ENCODE data around the gene SLC7A11. TPM values are rescaled to one million over a fixed set of nuclear protein-coding genes. Genes with fewer than 3 reads are reported as not detected.
"Not testable (repeated sequence)": the region's sequence is repeated elsewhere in the genome, so short reads cannot be mapped to it uniquely, and the experiment has no call there.

The SLC7A11 gene
- total and polyA plus RNA-seq, 7 experiments from 2014 or later: 0.21 to 2.8 (median 0.54) TPM; not detected in 2

DNA sequence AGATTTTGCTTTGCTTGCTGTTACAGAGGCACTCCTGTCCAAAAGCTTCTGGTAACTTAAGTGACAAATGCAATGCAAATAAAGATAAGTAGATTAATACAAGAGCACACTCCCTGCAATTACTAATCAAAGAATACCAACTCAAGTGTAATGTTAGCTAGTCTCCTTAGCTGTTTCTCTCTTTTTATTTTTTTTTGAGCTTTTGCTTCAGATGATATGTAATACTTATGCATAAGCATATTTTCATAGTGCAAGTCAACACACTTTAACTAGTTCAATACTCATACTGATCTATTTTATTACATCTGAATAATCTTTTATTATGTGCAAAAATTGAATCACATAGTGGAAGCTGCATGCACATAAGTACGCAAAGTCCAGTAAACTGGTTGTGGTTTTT, 2.7 kb downstream of the SLC7A11 start:
- H3K4me1 ChIP-seq (ENCODE audit: control insufficient read depth in 2 of 2, insufficient read depth in 2 of 2, low read length in 2 of 2): peaks cover 0 to 3% of the 10 kb centered on the region in 2 donors
- Mint-ChIP-seq H3K4me1 (peaks cover 0 to 51% (median 21%) of the 10 kb centered on the region in 7 donors), H3K27me3 (no peaks in the 10 kb centered on the region), H3K27ac (no peak overlapping the region), H3K36me3 (peaks cover 0 to 2% (median 0%) of the 10 kb centered on the region in 5 donors), H3K9me3 (no peaks in the 10 kb centered on the region), H3K4me3 (peak overlapping the region in 1 of 10 donors; percentile 10)
- DNase-seq (no peak), ATAC-seq (no peak)
- intact Hi-C loops (cut with micrococcal nuclease): no loop called here
- no peak overlapping the region for H3K4me3 ChIP-seq (ENCODE audit: low read length)
- no peaks in the 10 kb centered on the region for H3K9me3 ChIP-seq (ENCODE audit: control insufficient read depth in 2 of 3, low read length in 3 of 3)
- H3K36me3 ChIP-seq (ENCODE audit: control insufficient read depth in 2 of 3, insufficient read depth in 3 of 3, low read length in 3 of 3): no peaks in the 10 kb centered on the region
- H3K27ac ChIP-seq (ENCODE audit: low read depth, low read length): no peak overlapping the region
- ChIA-PET CTCF (no interaction called here), POLR2A (no interaction called here)
- H3K27me3 ChIP-seq (ENCODE audit: control insufficient read depth in 2 of 2, insufficient read depth in 2 of 2, low read length in 2 of 2): no peaks in the 10 kb centered on the region

DNA sequence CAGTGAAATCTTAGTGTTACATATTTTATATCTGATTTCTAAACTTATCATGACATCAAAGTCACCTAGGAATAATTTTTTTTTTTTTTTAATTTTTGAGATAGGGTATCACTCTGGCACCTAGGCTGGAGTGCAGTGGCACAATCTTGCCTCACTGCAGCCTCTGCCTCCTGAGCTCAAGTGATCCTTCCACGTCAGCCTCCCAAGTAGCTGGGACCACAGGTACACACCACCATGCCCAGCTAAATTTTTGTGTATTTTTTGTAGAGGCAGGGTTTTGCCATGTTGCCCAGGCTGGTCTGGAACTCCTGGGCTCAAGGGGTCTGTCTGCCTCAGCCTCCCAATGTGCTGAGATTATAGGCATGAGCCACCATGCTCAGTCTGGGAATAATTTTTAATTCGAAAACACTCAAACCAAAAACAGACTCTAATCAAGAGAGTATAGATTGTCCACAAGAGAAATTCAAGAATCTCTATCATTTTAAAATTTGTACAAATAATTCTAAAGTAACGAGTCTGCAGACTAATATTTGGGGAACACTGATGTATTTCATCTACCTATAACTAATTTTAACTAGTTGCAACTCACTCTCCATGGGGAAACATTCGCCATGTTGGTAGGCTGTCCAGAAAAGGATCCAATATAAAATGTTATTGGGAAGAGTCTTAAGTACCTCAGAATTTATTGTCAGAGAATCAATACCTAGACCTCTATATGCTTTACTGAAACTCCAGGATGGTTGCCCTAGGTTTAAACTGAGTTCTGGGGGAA, 3.4 kb downstream of the SLC7A11 start:
- H3K36me3 ChIP-seq (ENCODE audit: control insufficient read depth in 2 of 3, insufficient read depth in 3 of 3, low read length in 3 of 3): no peaks in the 10 kb centered on the region
- Mint-ChIP-seq H3K27ac (no peak overlapping the region), H3K4me1 (peaks cover 0 to 51% (median 21%) of the 10 kb centered on the region in 7 donors)

DNA sequence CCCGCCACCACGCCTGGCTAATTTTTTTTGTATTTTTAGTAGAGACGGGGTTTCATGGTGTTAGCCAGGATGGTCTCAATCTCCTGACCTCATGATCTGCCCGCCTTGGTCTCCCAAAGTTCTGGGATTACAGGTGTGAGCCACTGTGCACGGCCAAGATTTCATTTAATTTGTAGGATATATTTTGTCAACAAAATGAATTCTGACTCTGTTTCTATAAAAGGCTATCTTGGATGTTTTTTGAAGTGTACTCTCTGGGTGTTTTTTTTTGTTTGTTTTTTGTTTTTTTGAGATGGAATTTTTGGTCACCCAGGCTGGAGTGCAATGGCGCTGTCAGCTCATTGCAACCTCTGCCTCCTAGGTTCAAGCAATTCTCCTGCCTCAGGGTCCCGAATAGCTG, 5.0 kb downstream of the SLC7A11 start:
- H3K9me3 ChIP-seq (ENCODE audit: control insufficient read depth in 2 of 3, low read length in 3 of 3); H3K27me3 ChIP-seq (ENCODE audit: control insufficient read depth in 2 of 2, insufficient read depth in 2 of 2, low read length in 2 of 2); H3K27me3 Mint-ChIP-seq; H3K4me1 ChIP-seq (ENCODE audit: control insufficient read depth in 2 of 2, insufficient read depth in 2 of 2, low read length in 2 of 2); H3K4me3 ChIP-seq (ENCODE audit: low read length); H3K36me3 ChIP-seq (ENCODE audit: control insufficient read depth in 2 of 3, insufficient read depth in 3 of 3, low read length in 3 of 3); H3K4me3 Mint-ChIP-seq; H3K36me3 Mint-ChIP-seq; DNase-seq; H3K27ac ChIP-seq (ENCODE audit: low read depth, low read length); intact Hi-C loops (cut with micrococcal nuclease); H3K27ac Mint-ChIP-seq; ATAC-seq; POLR2A ChIA-PET; CTCF ChIA-PET; H3K9me3 Mint-ChIP-seq: not testable (repeated sequence)
- H3K4me1 Mint-ChIP-seq: peaks cover 0 to 45% (median 15%) of the 10 kb centered on the region in 7 donors

More for the DNA sequence above, 3.4 kb downstream of the SLC7A11 start:
- intact Hi-C loops (cut with micrococcal nuclease): no loop called here
- CTCF ChIA-PET: no interaction called here
- DNase-seq (no peak), ATAC-seq (no peak)
- Histone ChIP-seq H3K27me3 (ENCODE audit: control insufficient read depth in 2 of 2, insufficient read depth in 2 of 2, low read length in 2 of 2) (no peaks in the 10 kb centered on the region), H3K9me3 (ENCODE audit: control insufficient read depth in 2 of 3, low read length in 3 of 3) (no peaks in the 10 kb centered on the region), H3K4me3 (ENCODE audit: low read length) (no peak overlapping the region), H3K4me1 (ENCODE audit: control insufficient read depth in 2 of 2, insufficient read depth in 2 of 2, low read length in 2 of 2) (peaks cover 0 to 3% of the 10 kb centered on the region in 2 donors), H3K27ac (ENCODE audit: low read depth, low read length) (no peak overlapping the region)
- POLR2A ChIA-PET: no interaction called here
- Mint-ChIP-seq H3K27me3 (no peaks in the 10 kb centered on the region), H3K4me3 (peak overlapping the region in 1 of 10 donors; percentile 14), H3K36me3 (peaks cover 0 to 4% (median 0%) of the 10 kb centered on the region in 5 donors), H3K9me3 (no peaks in the 10 kb centered on the region)

DNA sequence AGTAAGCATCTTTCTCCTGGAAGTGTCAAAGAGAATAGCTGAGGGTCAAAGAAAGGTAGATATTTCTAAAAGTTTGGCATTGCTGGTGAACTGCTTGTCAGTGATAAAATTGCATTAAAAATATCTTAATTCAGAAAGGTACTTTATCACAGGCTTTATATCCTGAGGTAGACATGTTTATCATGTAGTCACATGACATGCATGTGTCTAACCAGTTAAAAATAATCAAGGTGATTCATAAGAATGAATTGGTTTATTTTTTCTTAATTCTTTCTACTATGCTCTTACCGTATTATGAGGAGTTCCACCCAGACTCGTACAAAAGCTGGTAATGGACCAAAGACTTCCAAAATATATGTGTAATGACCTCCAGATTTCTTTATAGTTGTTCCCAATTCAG, 6.1 kb downstream of the SLC7A11 start:
- ChIA-PET CTCF (no interaction called here), POLR2A (no interaction called here)
- H3K4me1 ChIP-seq (ENCODE audit: control insufficient read depth in 2 of 2, insufficient read depth in 2 of 2, low read length in 2 of 2): no peaks in the 10 kb centered on the region
- H3K9me3 ChIP-seq (ENCODE audit: control insufficient read depth in 2 of 3, low read length in 3 of 3): no peaks in the 10 kb centered on the region
- Mint-ChIP-seq H3K9me3 (no peaks in the 10 kb centered on the region), H3K27me3 (no peaks in the 10 kb centered on the region), H3K27ac (peak overlapping the region in 1 of 9 donors; percentile 34), H3K4me3 (no peak overlapping the region), H3K36me3 (peaks cover 0 to 7% (median 0%) of the 10 kb centered on the region in 5 donors), H3K4me1 (peaks cover 0 to 34% (median 4%) of the 10 kb centered on the region in 7 donors)
- no peaks in the 10 kb centered on the region for H3K27me3 ChIP-seq (ENCODE audit: control insufficient read depth in 2 of 2, insufficient read depth in 2 of 2, low read length in 2 of 2)
- ATAC-seq (no peak), DNase-seq (no peak)
- H3K27ac ChIP-seq (ENCODE audit: low read depth, low read length): no peak overlapping the region
- H3K4me3 ChIP-seq (ENCODE audit: low read length): no peak overlapping the region
- intact Hi-C loops (cut with micrococcal nuclease): no loop called here
- no peaks in the 10 kb centered on the region for H3K36me3 ChIP-seq (ENCODE audit: control insufficient read depth in 2 of 3, insufficient read depth in 3 of 3, low read length in 3 of 3)

DNA sequence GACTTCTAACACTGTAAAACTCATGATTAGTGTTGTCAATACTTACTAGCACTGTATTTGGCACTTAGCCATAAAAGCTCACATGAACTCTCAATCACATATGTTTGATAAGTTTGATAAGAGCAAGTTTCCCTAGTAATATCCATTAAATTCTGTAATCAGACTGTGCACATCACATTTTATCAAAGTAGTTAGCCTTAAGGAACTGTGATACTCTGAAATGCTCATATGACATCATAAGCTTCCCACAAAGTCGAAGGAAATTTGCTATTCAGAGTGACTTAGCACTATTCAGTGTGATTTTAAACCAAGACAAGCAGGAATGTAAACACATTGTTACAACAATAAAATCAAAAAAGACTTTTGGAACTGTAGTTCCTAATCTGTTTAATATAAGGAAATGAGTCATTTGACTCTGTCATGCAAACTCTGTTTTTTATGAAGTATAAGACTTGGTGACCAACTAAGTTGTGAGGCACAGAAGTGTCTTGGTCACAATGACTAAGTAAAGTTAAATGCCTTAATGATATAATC, 6.7 kb downstream of the SLC7A11 start:
- CTCF ChIA-PET: no interaction called here
- POLR2A ChIA-PET: no interaction called here
- H3K4me3 Mint-ChIP-seq: peak overlapping the region in 1 of 10 donors; percentile 6
- no peaks in the 10 kb centered on the region for H3K9me3 ChIP-seq (ENCODE audit: control insufficient read depth in 2 of 3, low read length in 3 of 3)
- H3K36me3 ChIP-seq (ENCODE audit: control insufficient read depth in 2 of 3, insufficient read depth in 3 of 3, low read length in 3 of 3): no peaks in the 10 kb centered on the region
- no peak overlapping the region for H3K27ac ChIP-seq (ENCODE audit: low read depth, low read length)
- H3K27me3 Mint-ChIP-seq: no peaks in the 10 kb centered on the region
- ATAC-seq (peak; percentile 91), DNase-seq (no peak)
- no peak overlapping the region for H3K4me3 ChIP-seq (ENCODE audit: low read length)
- peaks cover 0 to 11% (median 0%) of the 10 kb centered on the region in 5 donors for H3K36me3 Mint-ChIP-seq
- H3K4me1 ChIP-seq (ENCODE audit: control insufficient read depth in 2 of 2, insufficient read depth in 2 of 2, low read length in 2 of 2): no peaks in the 10 kb centered on the region
- H3K4me1 Mint-ChIP-seq: peaks cover 0 to 29% (median under 1%) of the 10 kb centered on the region in 7 donors
- no peaks in the 10 kb centered on the region for H3K27me3 ChIP-seq (ENCODE audit: control insufficient read depth in 2 of 2, insufficient read depth in 2 of 2, low read length in 2 of 2)
- peak overlapping the region in 1 of 9 donors; percentile 38 for H3K27ac Mint-ChIP-seq
- peaks cover 0 to 1% (median 0%) of the 10 kb centered on the region in 11 donors for H3K9me3 Mint-ChIP-seq
- intact Hi-C loops (cut with micrococcal nuclease): no loop called here

DNA sequence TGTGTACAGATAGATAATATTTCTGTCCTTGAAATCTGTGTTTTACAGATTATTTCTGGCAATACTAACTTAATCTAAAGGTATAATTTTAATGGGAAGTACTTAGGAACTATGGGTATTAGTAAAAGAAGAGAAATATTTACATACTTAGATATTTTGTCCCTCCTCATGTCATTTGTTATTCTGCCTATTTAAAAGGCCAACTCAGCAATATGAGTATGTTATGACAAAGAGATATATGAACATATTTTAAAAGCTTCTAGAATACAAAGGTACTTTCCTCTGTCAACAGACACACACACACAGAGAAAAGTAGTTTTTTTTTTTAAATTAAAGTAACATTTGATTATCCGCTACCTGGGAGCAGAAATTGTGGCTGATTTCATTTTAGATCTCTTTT, 7.9 kb downstream of the SLC7A11 start:
- H3K4me3 ChIP-seq (ENCODE audit: low read length): no peak overlapping the region
- no peaks in the 10 kb centered on the region for H3K36me3 ChIP-seq (ENCODE audit: control insufficient read depth in 2 of 3, insufficient read depth in 3 of 3, low read length in 3 of 3)
- Mint-ChIP-seq H3K27ac (no peak overlapping the region), H3K27me3 (no peaks in the 10 kb centered on the region), H3K36me3 (peaks cover 0 to 15% (median 0%) of the 10 kb centered on the region in 5 donors), H3K4me3 (no peak overlapping the region), H3K4me1 (peaks cover 0 to 21% (median 0%) of the 10 kb centered on the region in 7 donors), H3K9me3 (peaks cover 0 to 1% (median 0%) of the 10 kb centered on the region in 11 donors)
- DNase-seq (no peak), ATAC-seq (no peak)
- ChIA-PET CTCF (no interaction called here), POLR2A (no interaction called here)
- no peaks in the 10 kb centered on the region for H3K4me1 ChIP-seq (ENCODE audit: control insufficient read depth in 2 of 2, insufficient read depth in 2 of 2, low read length in 2 of 2)
- intact Hi-C loops (cut with micrococcal nuclease): no loop called here
- H3K27me3 ChIP-seq (ENCODE audit: control insufficient read depth in 2 of 2, insufficient read depth in 2 of 2, low read length in 2 of 2): no peaks in the 10 kb centered on the region
- no peak overlapping the region for H3K27ac ChIP-seq (ENCODE audit: low read depth, low read length)
- no peaks in the 10 kb centered on the region for H3K9me3 ChIP-seq (ENCODE audit: control insufficient read depth in 2 of 3, low read length in 3 of 3)

Measured in naive thymus-derived CD4-positive, alpha-beta T cell (primary cell).